ENCODE data around the gene RAD9A. TPM values are rescaled to one million over a fixed set of nuclear protein-coding genes. Genes with fewer than 3 reads are reported as not detected.

The RAD9A gene
- polyA plus RNA-seq, 1 of the 3 experiments (the other 2 are of a cell fraction) = 22.3 TPM

GRCh38 chr11:67357831-67358670, 33.7 kb upstream of the RAD9A start:
- peaks cover 17 to 45% of the 10 kb centered on the region in 2 experiments; a peak in 3 of 4 replicates for H3K4me1 ChIP-seq (ENCODE audit: control insufficient read depth in 1 of 2, insufficient read depth in 2 of 2, low read depth in 1 of 2, low read length in 1 of 2)
- H3K27ac ChIP-seq (ENCODE audit: low read depth in 2 of 2, low read length in 1 of 2) = peak overlapping the region in 1 of 2 experiments; percentile 99; a peak in 2 of 4 replicates

GRCh38 chr11:67364169-67364568, 27.6 kb upstream of the RAD9A start:
- ChIA-PET CTCF (interaction anchor here (0.7 to 20.0 kb wide), 5 partner anchors 11 to 25 kb away, joined by 3 to 955 read pairs (median 7); partner anchors contain the start of genes CLCF1 and POLD4), POLR2A (no interaction called here)
- Histone ChIP-seq H3K9ac (no peak overlapping the region), H3K4me1 (ENCODE audit: control insufficient read depth in 1 of 2, insufficient read depth in 2 of 2, low read depth in 1 of 2, low read length in 1 of 2) (peaks cover 0 to 7% of the 10 kb centered on the region in 2 experiments; a peak in 2 of 4 replicates), H3K27me3 (ENCODE audit: insufficient read depth) (no peaks in the 10 kb centered on the region), H4K20me1 (ENCODE audit: insufficient read depth) (peaks cover 49% of the 10 kb centered on the region), H3K9me3 (no peaks in the 10 kb centered on the region), H3K9me2 (no peaks in the 10 kb centered on the region), H3F3A (replicated peaks; ENCODE audit: insufficient read depth) (peaks cover 3% of the 10 kb centered on the region), H3K4me2 (no peak overlapping the region), H3K27ac (ENCODE audit: low read depth in 2 of 2, low read length in 1 of 2) (no peak overlapping the region), H3K4me3 (ENCODE audit: low read depth in 2 of 2, low read length in 1 of 2) (no peak overlapping the region), H2AFZ (ENCODE audit: low read depth) (no peak overlapping the region), H3K36me3 (replicated peaks in 1 of 2; ENCODE audit: control insufficient read depth in 1 of 2, insufficient read depth in 2 of 2, low read length in 1 of 2) (peaks cover 13 to 16% of the 10 kb centered on the region in 2 experiments), H3K79me2 (ENCODE audit: insufficient read depth) (peaks cover 47% of the 10 kb centered on the region)
- no peak for TF ChIP-seq NFIC (IDR thresholded peaks at IDR 0.05; ENCODE audit: borderline replicate concordance)
- TF ChIP-seq, protein P1, sequence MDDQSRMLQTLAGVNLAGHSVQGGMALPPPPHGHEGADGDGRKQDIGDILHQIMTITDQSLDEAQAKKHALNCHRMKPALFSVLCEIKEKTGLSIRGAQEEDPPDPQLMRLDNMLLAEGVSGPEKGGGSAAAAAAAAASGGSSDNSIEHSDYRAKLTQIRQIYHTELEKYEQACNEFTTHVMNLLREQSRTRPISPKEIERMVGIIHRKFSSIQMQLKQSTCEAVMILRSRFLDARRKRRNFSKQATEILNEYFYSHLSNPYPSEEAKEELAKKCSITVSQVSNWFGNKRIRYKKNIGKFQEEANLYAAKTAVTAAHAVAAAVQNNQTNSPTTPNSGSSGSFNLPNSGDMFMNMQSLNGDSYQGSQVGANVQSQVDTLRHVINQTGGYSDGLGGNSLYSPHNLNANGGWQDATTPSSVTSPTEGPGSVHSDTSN (IDR thresholded peaks at IDR 0.05) = no peak
- no peak for DNase-seq
- WGBS (ENCODE audit: low lambda C conversion rate) = 100% methylated on average over 3 of the region's 3 CpGs

More at GRCh38 chr11:67357831-67358670, 33.7 kb upstream of the RAD9A start:
- Histone ChIP-seq H3K4me2 (peak overlapping the region; percentile 43), H3K4me3 (ENCODE audit: low read depth in 2 of 2, low read length in 1 of 2) (no peak overlapping the region), H3F3A (replicated peaks; ENCODE audit: insufficient read depth) (peaks cover 32% of the 10 kb centered on the region), H3K27me3 (ENCODE audit: insufficient read depth) (no peaks in the 10 kb centered on the region), H2AFZ (ENCODE audit: low read depth) (no peak overlapping the region), H4K20me1 (ENCODE audit: insufficient read depth) (0 out of 2 replicates have a peak, but pooled peaks cover 4% of the 10 kb centered on the region), H3K9me3 (no peaks in the 10 kb centered on the region), H3K9me2 (no peaks in the 10 kb centered on the region), H3K9ac (no peak overlapping the region), H3K36me3 (replicated peaks in 1 of 2; ENCODE audit: control insufficient read depth in 1 of 2, insufficient read depth in 2 of 2, low read length in 1 of 2) (peaks cover 0 to 8% of the 10 kb centered on the region in 2 experiments), H3K79me2 (ENCODE audit: insufficient read depth) (peaks cover 7% of the 10 kb centered on the region)
- peak; percentile 3; the same call in 1 of the 2 replicates for TF ChIP-seq NFIC (IDR thresholded peaks at IDR 0.05; ENCODE audit: borderline replicate concordance)
- TF ChIP-seq JUND (IDR thresholded peaks at IDR 0.05) = peak; percentile 40; the same call in 1 of the 2 replicates
- TF ChIP-seq SMC3 (IDR thresholded peaks at IDR 0.05; ENCODE audit: low read depth, low read length) = no peak
- TF ChIP-seq, protein P2, sequence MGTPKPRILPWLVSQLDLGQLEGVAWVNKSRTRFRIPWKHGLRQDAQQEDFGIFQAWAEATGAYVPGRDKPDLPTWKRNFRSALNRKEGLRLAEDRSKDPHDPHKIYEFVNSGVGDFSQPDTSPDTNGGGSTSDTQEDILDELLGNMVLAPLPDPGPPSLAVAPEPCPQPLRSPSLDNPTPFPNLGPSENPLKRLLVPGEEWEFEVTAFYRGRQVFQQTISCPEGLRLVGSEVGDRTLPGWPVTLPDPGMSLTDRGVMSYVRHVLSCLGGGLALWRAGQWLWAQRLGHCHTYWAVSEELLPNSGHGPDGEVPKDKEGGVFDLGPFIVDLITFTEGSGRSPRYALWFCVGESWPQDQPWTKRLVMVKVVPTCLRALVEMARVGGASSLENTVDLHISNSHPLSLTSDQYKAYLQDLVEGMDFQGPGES (IDR thresholded peaks at IDR 0.05; ENCODE audit: low read depth, low read length) = no peak
- TF ChIP-seq TCF12 (IDR thresholded peaks at IDR 0.05) = peak; percentile 47; the same call in 1 of the 2 replicates
- TF ChIP-seq MAX (IDR thresholded peaks at IDR 0.05; ENCODE audit: low read depth) = no peak
- no peak for TF ChIP-seq SIN3A (IDR thresholded peaks at IDR 0.05; ENCODE audit: borderline replicate concordance, low read depth, low read length)
- no peak for TF ChIP-seq YY1 (IDR thresholded peaks at IDR 0.05; ENCODE audit: low read depth)
- TF ChIP-seq GABPA (IDR thresholded peaks at IDR 0.05; ENCODE audit: low read depth) = no peak
- TF ChIP-seq TAF1 (IDR thresholded peaks at IDR 0.05; ENCODE audit: borderline replicate concordance, low read depth, low read length) = no peak
- peak; percentile 55; the same call in 1 of the 2 replicates for TF ChIP-seq FOSL2 (IDR thresholded peaks at IDR 0.05; ENCODE audit: borderline replicate concordance, low read depth)
- no peak for TF ChIP-seq GATA2 (CRISPR knock-in tag; IDR thresholded peaks at IDR 0.05)
- TF ChIP-seq CHD2 (IDR thresholded peaks at IDR 0.05; ENCODE audit: low read length, partially characterized antibody) = no peak
- no peak for TF ChIP-seq EZH2phosphoT487 (IDR thresholded peaks at IDR 0.05; ENCODE audit: borderline replicate concordance, low read depth)
- WGBS (ENCODE audit: low lambda C conversion rate) = 80% methylated on average over 12 of the region's 12 CpGs
- CTCF ChIA-PET = interaction anchor here (0.8 to 20.0 kb wide), 9 partner anchors 7 to 78 kb away, joined by 3 to 955 read pairs (median 7); partner anchors contain the start of gene CLCF1
- POLR2A ChIA-PET = interaction anchor here (1.1 kb wide), 1 partner anchor 15 kb away, joined by 5 read pairs; no protein-coding TSS in a partner anchor
- DNase-seq = peak; percentile 17
